Medulla oblongata (tissue), 1 donor: Measurements from ENCODE around the gene DCLK2.
A peak's percentile ranks its signal among the peaks of the same experiment; 100 is the strongest.

Experiments
- DNase-seq: peaks from one replicate; pipeline ENCODE4 v3.0.0-alpha.2; 2015; ENCODE audit errors: extremely low spot score

The DCLK2 gene

GRCh38 chr4:150264595-150265161 lies 186.4 kb downstream of the DCLK2 start:
- DNase-seq: no peak

- no peak for DNase-seq
Observed at GRCh38 chr4:150265806-150266205, 187.6 kb downstream of the DCLK2 start.

- DNase-seq: no peak
Observed at GRCh38 chr4:150268444-150268843, 190.2 kb downstream of the DCLK2 start.

DNA sequence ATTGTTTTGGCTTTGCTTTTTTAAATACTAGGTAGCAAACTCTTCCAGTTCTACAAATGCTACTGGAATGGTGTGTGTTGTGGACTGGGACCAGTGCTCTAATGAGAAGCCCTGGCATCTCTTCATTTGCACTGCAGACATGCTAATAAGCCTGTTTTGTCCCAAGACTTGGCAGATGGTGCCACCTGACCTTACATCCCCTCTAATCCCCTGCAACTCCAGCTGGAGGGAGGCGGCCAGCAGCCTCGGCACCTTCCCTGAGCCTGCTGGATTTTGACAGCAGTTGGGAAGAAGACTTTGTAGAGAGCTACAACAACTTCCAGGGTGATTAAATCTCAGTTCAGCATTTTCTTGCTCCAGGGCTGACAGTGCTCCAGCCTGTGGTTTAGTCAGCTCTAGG lies 200.0 kb downstream of the DCLK2 start:
- DNase-seq: no peak

DNA sequence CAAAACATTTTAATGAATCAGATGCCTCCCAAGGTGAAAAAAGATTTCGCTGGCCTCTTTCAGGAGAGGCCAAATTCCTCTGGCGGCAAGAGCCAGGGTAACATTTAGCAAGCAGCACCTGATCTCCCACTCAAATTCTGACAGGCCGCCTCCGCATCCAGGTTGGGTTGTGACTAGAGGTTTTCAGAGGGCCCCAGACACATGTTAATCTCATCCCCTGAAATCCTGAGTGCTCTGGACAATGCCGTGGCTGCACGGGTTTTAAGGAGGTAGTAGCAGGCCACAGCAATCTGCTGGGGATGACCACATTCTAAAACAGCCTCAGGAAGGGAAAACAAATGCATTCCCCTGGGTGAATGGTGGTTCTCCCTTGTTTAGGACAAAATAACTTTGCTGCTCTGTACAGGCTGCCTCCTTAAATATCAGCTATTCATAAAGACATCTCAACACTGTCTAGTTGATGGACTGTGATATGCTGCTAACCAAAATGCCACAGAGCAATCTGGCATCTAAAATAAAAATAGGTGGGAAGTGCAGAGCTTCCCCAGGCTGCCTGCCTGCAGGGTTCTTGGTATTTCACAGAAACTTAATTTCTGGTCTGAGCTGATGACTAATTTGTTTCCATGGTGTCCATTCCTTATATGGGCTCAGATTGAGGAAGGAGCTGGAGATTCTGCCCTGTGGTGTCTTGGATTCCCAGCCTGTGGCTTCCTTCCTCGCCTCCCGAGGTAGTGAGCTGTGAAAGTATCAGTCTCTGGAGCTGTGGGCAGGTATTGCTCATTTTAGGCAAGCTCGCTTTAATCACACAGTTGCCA lies 202.0 kb downstream of the DCLK2 start:
- DNase-seq: no peak

GRCh38 chr4:150280975-150281374 lies 202.7 kb downstream of the DCLK2 start:
- no peak for DNase-seq

DNA sequence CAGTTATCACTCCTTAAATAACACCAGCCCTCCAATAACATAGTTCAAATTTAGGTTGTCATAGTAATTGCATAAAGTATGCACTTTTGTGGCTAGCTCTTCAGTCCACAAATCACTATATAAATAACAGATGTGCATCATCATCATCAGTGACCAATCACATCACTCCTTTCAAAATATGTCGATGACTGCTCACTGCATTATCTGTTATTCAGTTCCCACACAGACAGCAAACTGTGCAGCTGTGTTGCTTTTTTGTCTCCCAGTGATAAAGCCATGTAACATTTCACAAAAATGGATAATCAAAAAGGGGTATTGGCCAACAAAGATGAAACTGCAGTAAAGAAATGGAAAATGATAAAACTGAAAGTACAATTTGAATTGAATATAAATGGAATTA lies 205.4 kb downstream of the DCLK2 start:
- DNase-seq: no peak

DNA sequence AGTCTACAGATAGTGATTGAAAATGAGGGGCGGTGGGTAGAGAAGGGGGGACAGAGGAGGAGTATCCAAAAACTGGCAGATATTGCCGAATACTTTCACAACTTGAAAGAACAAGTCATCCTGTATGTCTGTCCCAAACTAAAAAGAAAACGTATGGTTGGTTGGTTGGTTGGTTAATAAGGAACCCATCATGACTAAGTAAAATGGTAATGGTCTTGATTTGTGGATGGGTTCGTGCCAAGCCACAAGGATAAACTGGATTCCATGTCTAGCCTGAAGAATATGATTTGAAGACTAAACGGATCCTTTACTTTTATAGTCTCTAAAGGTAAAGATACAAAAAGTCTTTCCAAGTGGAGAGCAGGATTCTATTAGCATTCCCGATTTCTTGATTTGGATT lies 208.4 kb downstream of the DCLK2 start:
- DNase-seq: no peak

GRCh38 chr4:150289198-150289597 lies 211.0 kb downstream of the DCLK2 start:
- DNase-seq: no peak

- DNase-seq: no peak
Observed at GRCh38 chr4:150289881-150290280, 211.6 kb downstream of the DCLK2 start.

GRCh38 chr4:150297861-150298474 lies 219.7 kb downstream of the DCLK2 start:
- DNase-seq: peak; percentile 56

DNA sequence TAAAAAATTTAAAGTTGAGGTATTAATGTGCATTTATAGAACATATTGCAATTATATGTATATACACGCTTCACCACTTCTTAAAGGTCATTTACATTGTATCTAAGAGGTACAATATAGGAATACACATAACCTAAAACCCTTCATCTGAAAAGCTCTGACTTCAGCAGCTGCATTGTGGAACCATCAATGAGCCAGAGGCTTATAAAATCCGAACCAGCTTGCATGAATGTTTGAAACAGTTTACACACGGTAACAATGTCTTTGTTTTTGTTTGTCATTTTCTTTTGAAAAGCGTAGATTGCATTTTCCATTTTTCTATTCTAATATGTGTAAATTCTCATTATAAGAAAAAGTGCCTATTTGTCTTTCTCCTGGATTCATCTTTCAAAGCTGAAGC lies 221.6 kb downstream of the DCLK2 start:
- no peak for DNase-seq

DNA sequence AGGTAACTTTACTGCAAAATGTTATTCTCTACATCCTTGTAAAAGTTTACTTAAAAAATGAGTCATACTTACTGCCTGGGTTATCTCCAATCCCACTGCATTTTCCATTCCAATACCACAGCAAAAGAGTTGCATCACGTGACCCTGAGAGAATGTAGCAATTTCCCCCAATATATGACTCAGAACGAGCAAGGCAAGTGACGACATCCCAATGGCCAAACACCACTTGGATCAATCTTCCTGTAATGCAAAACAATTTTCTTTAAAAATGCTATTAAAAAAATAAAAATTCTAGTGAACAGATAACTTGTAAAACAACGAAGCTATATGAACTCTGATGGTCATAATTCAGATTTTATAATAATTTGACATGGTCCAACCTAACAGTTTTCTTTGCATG lies 224.3 kb downstream of the DCLK2 start:
- DNase-seq: no peak

DNA sequence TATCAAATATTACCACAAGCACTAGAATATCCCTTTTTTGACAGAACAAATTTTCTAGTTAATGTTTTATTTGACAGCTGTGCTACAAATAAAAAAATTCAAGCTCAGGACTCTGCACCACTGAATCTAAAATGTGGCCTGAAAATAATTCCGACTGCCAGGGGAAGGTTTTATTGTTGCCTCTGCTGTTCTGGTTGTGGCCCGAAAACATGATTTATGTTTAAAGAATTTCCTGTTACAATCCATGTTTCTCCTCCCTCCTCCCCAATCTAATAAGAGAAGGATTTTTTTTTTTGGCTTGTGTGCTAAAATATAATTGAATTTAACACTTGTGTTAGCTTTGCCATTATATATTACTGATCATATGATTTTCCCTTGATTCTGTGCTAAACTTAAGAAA lies 227.8 kb downstream of the DCLK2 start:
- no peak for DNase-seq

GRCh38 chr4:150306719-150307118 lies 228.5 kb downstream of the DCLK2 start:
- no peak for DNase-seq
